ENCODE measurements around the gene RALGDS. TPM values are rescaled to one million over a fixed set of nuclear protein-coding genes. Genes with fewer than 3 reads are reported as not detected.

RALGDS gene
- total RNA-seq, 1 experiment from 2014 or later, result 22.9 TPM

GRCh38 chr9:133080161-133080560 lies 40.9 kb downstream of the RALGDS start (continued):
- TF ChIP-seq, protein P1, sequence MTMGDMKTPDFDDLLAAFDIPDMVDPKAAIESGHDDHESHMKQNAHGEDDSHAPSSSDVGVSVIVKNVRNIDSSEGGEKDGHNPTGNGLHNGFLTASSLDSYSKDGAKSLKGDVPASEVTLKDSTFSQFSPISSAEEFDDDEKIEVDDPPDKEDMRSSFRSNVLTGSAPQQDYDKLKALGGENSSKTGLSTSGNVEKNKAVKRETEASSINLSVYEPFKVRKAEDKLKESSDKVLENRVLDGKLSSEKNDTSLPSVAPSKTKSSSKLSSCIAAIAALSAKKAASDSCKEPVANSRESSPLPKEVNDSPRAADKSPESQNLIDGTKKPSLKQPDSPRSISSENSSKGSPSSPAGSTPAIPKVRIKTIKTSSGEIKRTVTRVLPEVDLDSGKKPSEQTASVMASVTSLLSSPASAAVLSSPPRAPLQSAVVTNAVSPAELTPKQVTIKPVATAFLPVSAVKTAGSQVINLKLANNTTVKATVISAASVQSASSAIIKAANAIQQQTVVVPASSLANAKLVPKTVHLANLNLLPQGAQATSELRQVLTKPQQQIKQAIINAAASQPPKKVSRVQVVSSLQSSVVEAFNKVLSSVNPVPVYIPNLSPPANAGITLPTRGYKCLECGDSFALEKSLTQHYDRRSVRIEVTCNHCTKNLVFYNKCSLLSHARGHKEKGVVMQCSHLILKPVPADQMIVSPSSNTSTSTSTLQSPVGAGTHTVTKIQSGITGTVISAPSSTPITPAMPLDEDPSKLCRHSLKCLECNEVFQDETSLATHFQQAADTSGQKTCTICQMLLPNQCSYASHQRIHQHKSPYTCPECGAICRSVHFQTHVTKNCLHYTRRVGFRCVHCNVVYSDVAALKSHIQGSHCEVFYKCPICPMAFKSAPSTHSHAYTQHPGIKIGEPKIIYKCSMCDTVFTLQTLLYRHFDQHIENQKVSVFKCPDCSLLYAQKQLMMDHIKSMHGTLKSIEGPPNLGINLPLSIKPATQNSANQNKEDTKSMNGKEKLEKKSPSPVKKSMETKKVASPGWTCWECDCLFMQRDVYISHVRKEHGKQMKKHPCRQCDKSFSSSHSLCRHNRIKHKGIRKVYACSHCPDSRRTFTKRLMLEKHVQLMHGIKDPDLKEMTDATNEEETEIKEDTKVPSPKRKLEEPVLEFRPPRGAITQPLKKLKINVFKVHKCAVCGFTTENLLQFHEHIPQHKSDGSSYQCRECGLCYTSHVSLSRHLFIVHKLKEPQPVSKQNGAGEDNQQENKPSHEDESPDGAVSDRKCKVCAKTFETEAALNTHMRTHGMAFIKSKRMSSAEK (CRISPR knock-in tag; IDR thresholded peaks at IDR 0.05; ENCODE audit: borderline replicate concordance), result no peak

DNA sequence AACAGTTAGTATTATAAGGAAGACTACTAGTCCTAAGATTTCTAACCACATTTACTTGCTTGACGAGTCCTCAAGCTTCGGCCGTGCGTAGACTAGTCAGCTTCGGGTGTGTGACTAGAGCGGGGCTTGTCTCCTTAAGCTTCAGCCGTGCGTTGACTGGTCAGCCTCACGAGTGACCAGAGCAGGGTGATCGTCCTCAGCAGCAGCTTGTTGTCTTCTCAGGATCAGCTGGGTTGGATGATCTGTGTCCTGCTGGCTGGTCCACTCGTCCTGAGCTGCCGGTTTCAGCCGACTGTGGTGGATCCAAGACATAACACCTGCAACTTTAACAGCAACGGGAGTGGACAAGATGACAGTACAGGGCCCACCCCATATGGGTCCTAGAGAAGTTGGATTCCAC lies 42.6 kb downstream of the RALGDS start:
- Mint-ChIP-seq H3K9me3 (no peaks in the 10 kb centered on the region), H3K27me3 (ENCODE audit: low read depth) (peaks cover 7% of the 10 kb centered on the region; the same call in 1 of the 2 replicates), H3K4me3 (no peak overlapping the region), H3K36me3 (no peaks in the 10 kb centered on the region), H3K27ac (no peak overlapping the region), H3K4me1 (peaks cover 21% of the 10 kb centered on the region)
- POLR2A ChIA-PET, result no interaction called here
- no peak for DNase-seq (ENCODE audit: low spot score)
- TF ChIP-seq SP1 (CRISPR knock-in tag; conservative IDR thresholded peaks at IDR 0.05) (no peak), ZNF138 (CRISPR knock-in tag; conservative IDR thresholded peaks at IDR 0.05) (no peak)
- no peak for ATAC-seq
- CTCF ChIA-PET, result interaction anchor here (1.2 kb wide), 1 partner anchor 55 kb away, joined by 3 read pairs; no protein-coding TSS in a partner anchor

GRCh38 chr9:133076691-133077090 lies 44.3 kb downstream of the RALGDS start:
- ChIA-PET POLR2A (no interaction called here), CTCF (interaction anchor here (4.4 kb wide), 1 partner anchor 67 kb away, joined by 20 read pairs; no protein-coding TSS in a partner anchor)
- ATAC-seq (no peak), DNase-seq (ENCODE audit: low spot score) (no peak)
- Mint-ChIP-seq H3K27me3 (ENCODE audit: low read depth) (peaks cover 7% of the 10 kb centered on the region; the same call in 1 of the 2 replicates), H3K36me3 (peaks cover 2% of the 10 kb centered on the region), H3K4me1 (peaks cover 16% of the 10 kb centered on the region), H3K9me3 (no peaks in the 10 kb centered on the region), H3K4me3 (no peak overlapping the region), H3K27ac (no peak overlapping the region)
- no peak for TF ChIP-seq ZNF317 (CRISPR knock-in tag; IDR thresholded peaks at IDR 0.05; ENCODE audit: borderline replicate concordance, low read depth)
- no peak for TF ChIP-seq TEAD4 (CRISPR knock-in tag; IDR thresholded peaks at IDR 0.05)
- TF ChIP-seq MXD4 (CRISPR knock-in tag; IDR thresholded peaks at IDR 0.05; ENCODE audit: borderline replicate concordance), result no peak
- no peak for TF ChIP-seq ZNF121 (CRISPR knock-in tag; IDR thresholded peaks at IDR 0.05)
- no peak for TF ChIP-seq SMAD4 (CRISPR knock-in tag; IDR thresholded peaks at IDR 0.05)
- no peak for TF ChIP-seq ATF1 (CRISPR knock-in tag; IDR thresholded peaks at IDR 0.05)
- TF ChIP-seq, protein P2, sequence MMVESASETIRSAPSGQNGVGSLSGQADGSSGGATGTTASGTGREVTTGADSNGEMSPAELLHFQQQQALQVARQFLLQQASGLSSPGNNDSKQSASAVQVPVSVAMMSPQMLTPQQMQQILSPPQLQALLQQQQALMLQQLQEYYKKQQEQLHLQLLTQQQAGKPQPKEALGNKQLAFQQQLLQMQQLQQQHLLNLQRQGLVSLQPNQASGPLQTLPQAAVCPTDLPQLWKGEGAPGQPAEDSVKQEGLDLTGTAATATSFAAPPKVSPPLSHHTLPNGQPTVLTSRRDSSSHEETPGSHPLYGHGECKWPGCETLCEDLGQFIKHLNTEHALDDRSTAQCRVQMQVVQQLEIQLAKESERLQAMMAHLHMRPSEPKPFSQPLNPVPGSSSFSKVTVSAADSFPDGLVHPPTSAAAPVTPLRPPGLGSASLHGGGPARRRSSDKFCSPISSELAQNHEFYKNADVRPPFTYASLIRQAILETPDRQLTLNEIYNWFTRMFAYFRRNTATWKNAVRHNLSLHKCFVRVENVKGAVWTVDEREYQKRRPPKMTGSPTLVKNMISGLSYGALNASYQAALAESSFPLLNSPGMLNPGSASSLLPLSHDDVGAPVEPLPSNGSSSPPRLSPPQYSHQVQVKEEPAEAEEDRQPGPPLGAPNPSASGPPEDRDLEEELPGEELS (CRISPR knock-in tag; IDR thresholded peaks at IDR 0.05), result no peak
- no peak for TF ChIP-seq RELA (CRISPR knock-in tag; IDR thresholded peaks at IDR 0.05; ENCODE audit: borderline replicate concordance)
- TF ChIP-seq, protein P3, sequence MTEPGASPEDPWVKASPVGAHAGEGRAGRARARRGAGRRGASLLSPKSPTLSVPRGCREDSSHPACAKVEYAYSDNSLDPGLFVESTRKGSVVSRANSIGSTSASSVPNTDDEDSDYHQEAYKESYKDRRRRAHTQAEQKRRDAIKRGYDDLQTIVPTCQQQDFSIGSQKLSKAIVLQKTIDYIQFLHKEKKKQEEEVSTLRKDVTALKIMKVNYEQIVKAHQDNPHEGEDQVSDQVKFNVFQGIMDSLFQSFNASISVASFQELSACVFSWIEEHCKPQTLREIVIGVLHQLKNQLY (CRISPR knock-in tag; IDR thresholded peaks at IDR 0.05), result no peak
- no peak for TF ChIP-seq ZNF671 (CRISPR knock-in tag; IDR thresholded peaks at IDR 0.05)
- no peak for TF ChIP-seq ZNF396 (CRISPR knock-in tag; IDR thresholded peaks at IDR 0.05; ENCODE audit: borderline replicate concordance)

All from WTC11 (cell line).